CD14-positive monocyte (primary cell): ENCODE data around the gene CXCR5. TPM values are rescaled to one million over a fixed set of nuclear protein-coding genes. Genes with fewer than 3 reads are reported as not detected.
A peak's percentile ranks its signal among the peaks of the same experiment; 100 is the strongest.

ENCODE experiments used
- DNase-seq, 3 donors: peaks; one replicate each; pipeline ENCODE4 v3.0.0-alpha.2; 2011 to 2022
- H2AFZ ChIP-seq: 2 replicates; pipeline ENCODE4 v1.6.0; 2012; ENCODE audit warnings: mild to moderate bottlenecking, low read depth, low read length, inconsistent platforms; ENCODE audit not compliant: insufficient read depth, poor library complexity, severe bottlenecking
- H3K27ac ChIP-seq, 2 donors: 1 replicate in 1 of 2; 2 replicates in 1 of 2; pipeline ENCODE4 v1.5.1; 2012 to 2013; ENCODE audit warnings: low read length in 2 of 2, control low read depth in 1 of 2, inconsistent platforms in 1 of 2, low read depth in 1 of 2, mild to moderate bottlenecking in 1 of 2
- H3K27me3 ChIP-seq, 2 donors: one replicate each; pipeline versions ENCODE4 v1.6.0 to v1.6.1; 2011 to 2013; ENCODE audit warnings: low read length in 2 of 2; ENCODE audit not compliant: control insufficient read depth in 2 of 2, insufficient read depth in 2 of 2
- H3K36me3 ChIP-seq, 2 donors: replicated peaks in 1 of 2; 1 replicate in 1 of 2; 2 replicates in 1 of 2; pipeline versions ENCODE4 v1.5.1 to v1.6.1; 2012 to 2013; ENCODE audit warnings: low read length in 2 of 2, control low read depth in 1 of 2, inconsistent platforms in 1 of 2, mild to moderate bottlenecking in 1 of 2; ENCODE audit not compliant: insufficient read depth in 2 of 2, control insufficient read depth in 1 of 2
- H3K4me1 ChIP-seq, 2 donors: 1 replicate in 1 of 2; 2 replicates in 1 of 2; pipeline versions ENCODE4 v1.5.1 to v1.6.1; 2012 to 2013; ENCODE audit warnings: low read length in 2 of 2, control low read depth in 1 of 2, inconsistent platforms in 1 of 2, mild to moderate bottlenecking in 1 of 2, moderate library complexity in 1 of 2; ENCODE audit not compliant: insufficient read depth in 2 of 2, control insufficient read depth in 1 of 2
- H3K4me2 ChIP-seq: replicated peaks from 2 replicates; pipeline ENCODE3; 2012; ENCODE audit warnings: low read length, moderate library complexity, mild to moderate bottlenecking; ENCODE audit not compliant: poor library complexity, severe bottlenecking; ENCODE audit errors: extremely low read depth
- H3K4me3 ChIP-seq, 3 experiments: fragments of 200-600 bp in 1 of 3; sonication (generic) in 1 of 3; replicated peaks in 1 of 3; 1 replicate in 2 of 3; 2 replicates in 1 of 3; pipeline ENCODE4 v1.5.1; 2011 to 2013; ENCODE audit warnings: low read length in 3 of 3, mild to moderate bottlenecking in 3 of 3, control low read depth in 2 of 3, low read depth in 2 of 3, inconsistent platforms in 1 of 3, moderate library complexity in 1 of 3
- H3K79me2 ChIP-seq: 2 replicates; pipeline ENCODE4 v1.6.0; 2012; ENCODE audit warnings: mild to moderate bottlenecking, control low read depth, inconsistent platforms, low read length, moderate library complexity; ENCODE audit not compliant: insufficient read depth
- H3K9ac ChIP-seq: 2 replicates; pipeline ENCODE4 v1.6.0; 2017; ENCODE audit warnings: low read length, mild to moderate bottlenecking; ENCODE audit not compliant: insufficient read depth, poor library complexity, severe bottlenecking
- H3K9me3 ChIP-seq, 2 donors: replicated peaks in 1 of 2; 1 replicate in 1 of 2; 2 replicates in 1 of 2; pipeline versions ENCODE4 v1.5.1 to v1.6.1; 2012 to 2013; ENCODE audit warnings: low read length in 2 of 2, control low read depth in 1 of 2; ENCODE audit not compliant: control insufficient read depth in 1 of 2, insufficient read depth in 1 of 2
- H4K20me1 ChIP-seq: 2 replicates; pipeline ENCODE4 v1.6.0; 2012; ENCODE audit warnings: mild to moderate bottlenecking, low read length, control low read depth, moderate library complexity; ENCODE audit not compliant: insufficient read depth
- H3K27ac Mint-ChIP-seq, 7 donors: one replicate each; pipeline ENCODE4 v1.8.0; 2020; ENCODE audit warnings: mild to moderate bottlenecking in 7 of 7, mixed read lengths in 7 of 7, moderate library complexity in 6 of 7, inconsistent platforms in 2 of 7
- H3K27me3 Mint-ChIP-seq, 3 donors: one replicate each; pipeline ENCODE4 v1.8.0; 2021 to 2022; ENCODE audit warnings: low read depth in 3 of 3, mild to moderate bottlenecking in 3 of 3, mixed read lengths in 3 of 3, moderate library complexity in 3 of 3, inconsistent platforms in 1 of 3
- H3K36me3 Mint-ChIP-seq, 2 donors: one replicate each; pipeline ENCODE4 v1.8.0; 2020; ENCODE audit warnings: mixed read lengths in 2 of 2, inconsistent platforms in 1 of 2, mild to moderate bottlenecking in 1 of 2
- H3K4me1 Mint-ChIP-seq: one replicate; pipeline ENCODE4 v1.8.0; 2020; ENCODE audit warnings: mild to moderate bottlenecking, mixed read lengths
- H3K4me3 Mint-ChIP-seq, 2 donors: one replicate each; pipeline ENCODE4 v1.8.0; 2020; ENCODE audit warnings: mild to moderate bottlenecking in 2 of 2, mixed read lengths in 2 of 2, moderate library complexity in 1 of 2
- H3K9me3 Mint-ChIP-seq, 7 donors: one replicate each; pipeline ENCODE4 v1.8.0; 2020 to 2022; ENCODE audit warnings: mixed read lengths in 7 of 7, mild to moderate bottlenecking in 6 of 7, moderate library complexity in 6 of 7, inconsistent platforms in 2 of 7
- CTCF ChIP-seq: fragments of 200-600 bp; IDR thresholded peaks from one replicate; pipeline ENCODE4 v1.8.0; 2022; ENCODE audit warnings: antibody characterized with exemption, mild to moderate bottlenecking
- WGBS: methylation state at CpG from one replicate; pipeline ENCODE4 v1.1.5; 2013; ENCODE audit warnings: missing lambda C conversion rate; ENCODE audit not compliant: insufficient coverage; 5-methylcytosine and 5-hydroxymethylcytosine counted together
- intact Hi-C, 2 donors: fragments of 100-400 bp; cut with micrococcal nuclease; formaldehyde crosslinking; loops; one replicate each; pipeline versions ENCODE4 v1.15.0 to v1.15.1; 2023
- polyA plus RNA-seq, 3 donors: library from polyadenylated mRNA; depleted of rRNA in 1 of 3; unstranded in 2 of 3; stranded (reverse) in 1 of 3; fragments of 300-500 nt in 2 of 3; fragments of >200 nt in 1 of 3; fragmentation: Illumina TruSeq in 2 of 3; gene quantifications; 1 replicate in 2 of 3; 2 replicates in 1 of 3; pipeline ENCODE4 v1.2.3, GENCODE V29; 2012 to 2021

The CXCR5 gene
- polyA plus RNA-seq, 3 donors, result 0.08 to 0.31 (median 0.09) TPM

GRCh38 chr11:118921121-118921928, 37.6 kb downstream of the CXCR5 start:
- Mint-ChIP-seq H3K36me3 (peaks cover 15 to 19% of the 10 kb centered on the region in 2 donors), H3K4me1 (peaks cover 81% of the 10 kb centered on the region), H3K27me3 (peaks cover 0 to 15% (median 6%) of the 10 kb centered on the region in 3 donors), H3K4me3 (peak overlapping the region; percentile 65 to 82), H3K9me3 (no peaks in the 10 kb centered on the region), H3K27ac (peak overlapping the region in 6 of 7 donors; percentile 34 to 75 (median 62))
- intact Hi-C loops, result no loop called here
- peaks cover 84 to 94% of the 10 kb centered on the region in 2 donors for H3K4me1 ChIP-seq
- no peak for TF ChIP-seq CTCF
- 17% methylated on average over 7 of the region's 13 CpGs for WGBS
- peak in 2 of 3 donors; percentile 66 to 90 for DNase-seq
- peaks cover 76% of the 10 kb centered on the region for H3K79me2 ChIP-seq
- H3K27ac ChIP-seq, result peak overlapping the region in 1 of 2 donors; percentile 40
- peaks cover 72% of the 10 kb centered on the region for H4K20me1 ChIP-seq
- H3K4me3 ChIP-seq, result peak overlapping the region in 1 of 3 experiments; percentile 100
- H3K27me3 ChIP-seq, result no peaks in the 10 kb centered on the region
- H3K9ac ChIP-seq, result no peak overlapping the region
- no peaks in the 10 kb centered on the region for H3K9me3 ChIP-seq
- H3K4me2 ChIP-seq, result peak overlapping the region; percentile 100
- no peaks in the 10 kb centered on the region for H3K36me3 ChIP-seq
- no peak overlapping the region for H2AFZ ChIP-seq

- no peak for DNase-seq
- H3K36me3 Mint-ChIP-seq, result peaks cover 11 to 14% of the 10 kb centered on the region in 2 donors
These were observed 38.4 kb downstream of the CXCR5 start for GRCh38 chr11:118921929-118922744.

More at GRCh38 chr11:118921929-118922744, 38.4 kb downstream of the CXCR5 start:
- Histone ChIP-seq H4K20me1 (peaks cover 65% of the 10 kb centered on the region), H3K79me2 (peaks cover 72% of the 10 kb centered on the region), H3K4me2 (peak overlapping the region; percentile 100), H3K36me3 (no peaks in the 10 kb centered on the region), H3K9me3 (no peaks in the 10 kb centered on the region), H3K4me1 (peaks cover 84 to 94% of the 10 kb centered on the region in 2 donors), H3K27ac (no peak overlapping the region), H3K27me3 (no peaks in the 10 kb centered on the region), H3K4me3 (peak overlapping the region in 1 of 3 experiments; percentile 100), H3K9ac (peak overlapping the region; percentile 6), H2AFZ (no peak overlapping the region)
- TF ChIP-seq CTCF, result no peak
- H3K4me1 Mint-ChIP-seq, result peaks cover 81% of the 10 kb centered on the region
- no peaks in the 10 kb centered on the region for H3K9me3 Mint-ChIP-seq
- peaks cover 0 to 15% (median 7%) of the 10 kb centered on the region in 3 donors for H3K27me3 Mint-ChIP-seq
- 80% methylated on average over 11 of the region's 20 CpGs for WGBS
- H3K27ac Mint-ChIP-seq, result no peak overlapping the region
- H3K4me3 Mint-ChIP-seq, result no peak overlapping the region
- intact Hi-C loops, result no loop called here
